Measurements from ENCODE around the gene MRPS7.
"Not testable (repeated sequence)": the region's sequence is repeated elsewhere in the genome, so short reads cannot be mapped to it uniquely, and the experiment has no call there.

Gene MRPS7

GRCh38 chr17:75285123-75285522, 23.4 kb downstream of the MRPS7 start:
- in situ Hi-C loops (cut with MboI; ENCODE audit: low sequenced_read_pairs, unreplicated experiment) = no loop called here
- no peak for TF ChIP-seq CTCF (IDR thresholded peaks at IDR 0.05; ENCODE audit: borderline replicate concordance, control extremely low read depth, extremely low read depth, insufficient read depth, missing control alignments)
- no peak for DNase-seq (ENCODE audit: low spot score)

- no peak for DNase-seq (ENCODE audit: low spot score)
- in situ Hi-C loops (cut with MboI; ENCODE audit: low sequenced_read_pairs, unreplicated experiment) = no loop called here
- no peak for TF ChIP-seq CTCF (IDR thresholded peaks at IDR 0.05; ENCODE audit: borderline replicate concordance, control extremely low read depth, extremely low read depth, insufficient read depth, missing control alignments)
Measured at GRCh38 chr17:75287221-75287620, 25.5 kb downstream of the MRPS7 start.

GRCh38 chr17:75288359-75288758, 26.7 kb downstream of the MRPS7 start:
- no peak for TF ChIP-seq CTCF (IDR thresholded peaks at IDR 0.05; ENCODE audit: borderline replicate concordance, control extremely low read depth, extremely low read depth, insufficient read depth, missing control alignments)
- in situ Hi-C loops (cut with MboI; ENCODE audit: low sequenced_read_pairs, unreplicated experiment) = no loop called here
- peak; percentile 12 for DNase-seq (ENCODE audit: low spot score)

GRCh38 chr17:75288770-75289114, 27.1 kb downstream of the MRPS7 start:
- in situ Hi-C loops (cut with MboI; ENCODE audit: low sequenced_read_pairs, unreplicated experiment) = no loop called here
- no peak for DNase-seq (ENCODE audit: low spot score)
- no peak for TF ChIP-seq CTCF (IDR thresholded peaks at IDR 0.05; ENCODE audit: borderline replicate concordance, control extremely low read depth, extremely low read depth, insufficient read depth, missing control alignments)

GRCh38 chr17:75289115-75289831, 27.6 kb downstream of the MRPS7 start, which contains the start of gene SLC25A19:
TSS of gene SLC25A19 (minus strand) at chr17:75289433. CDS start at chr17:75286764, 2,669 bp downstream.
- TF ChIP-seq CTCF (IDR thresholded peaks at IDR 0.05; ENCODE audit: borderline replicate concordance, control extremely low read depth, extremely low read depth, insufficient read depth, missing control alignments) = peak; percentile 34
- in situ Hi-C loops (cut with MboI; ENCODE audit: low sequenced_read_pairs, unreplicated experiment) = no loop called here
- DNase-seq (ENCODE audit: low spot score) = peak; percentile 97

- in situ Hi-C loops (cut with MboI; ENCODE audit: low sequenced_read_pairs, unreplicated experiment) = no loop called here
- TF ChIP-seq CTCF (IDR thresholded peaks at IDR 0.05; ENCODE audit: borderline replicate concordance, control extremely low read depth, extremely low read depth, insufficient read depth, missing control alignments) = peak; percentile 38
- peak; percentile 56 for DNase-seq (ENCODE audit: low spot score)
Measured at GRCh38 chr17:75289832-75290337, 28.2 kb downstream of the MRPS7 start.

- DNase-seq (ENCODE audit: low spot score); in situ Hi-C loops (cut with MboI; ENCODE audit: low sequenced_read_pairs, unreplicated experiment): not testable (repeated sequence)
Measured at GRCh38 chr17:75292810-75293448, 31.2 kb downstream of the MRPS7 start.
